GM21526 (cell line): ENCODE results near the gene PTGER4.

ENCODE experiments used
- ATAC-seq: cut with Tn5 transposase; IDR thresholded peaks from one replicate; pipeline ENCODE4 v1.9.1; 2021; ENCODE audit warnings: moderate library complexity; ENCODE audit not compliant: unreplicated experiment, low FRiP score

PTGER4 gene

DNA sequence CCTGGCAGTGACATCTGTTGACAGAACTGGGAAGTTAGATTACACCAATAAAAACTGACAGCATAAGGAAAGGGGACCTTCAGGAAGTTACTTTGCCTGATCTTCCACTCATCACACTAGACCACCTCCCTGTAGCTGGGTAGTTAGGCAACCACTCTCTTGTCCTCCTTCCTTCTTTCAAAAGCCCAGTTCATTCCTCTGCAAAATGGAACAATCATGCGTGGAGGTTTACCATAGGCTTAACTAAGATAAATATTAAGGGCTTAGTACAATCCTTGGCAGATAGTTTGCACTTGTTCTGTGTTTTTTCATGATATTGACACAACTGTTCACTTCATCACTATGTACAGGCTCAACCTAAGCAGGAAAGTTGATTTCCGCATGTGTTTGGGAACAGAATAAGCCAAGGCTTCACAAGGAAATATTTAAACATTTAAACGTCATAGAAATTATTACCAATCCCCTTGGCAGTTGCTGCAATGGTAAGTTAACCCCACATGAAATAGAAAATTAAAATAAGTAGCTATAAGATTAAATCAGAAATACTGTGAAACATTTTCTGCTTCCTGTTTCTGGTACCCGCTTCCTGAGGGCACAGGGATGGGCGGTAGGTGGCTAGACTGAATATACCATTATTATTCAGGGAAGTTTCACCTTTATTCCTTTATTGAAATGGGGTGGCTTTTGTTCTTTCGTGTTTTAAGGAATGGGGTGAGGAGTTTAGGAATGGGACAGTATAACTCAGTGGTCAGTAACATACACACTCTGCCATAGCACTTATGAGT is 9.9 kb upstream of the PTGER4 start:
- ATAC-seq = no peak

DNA sequence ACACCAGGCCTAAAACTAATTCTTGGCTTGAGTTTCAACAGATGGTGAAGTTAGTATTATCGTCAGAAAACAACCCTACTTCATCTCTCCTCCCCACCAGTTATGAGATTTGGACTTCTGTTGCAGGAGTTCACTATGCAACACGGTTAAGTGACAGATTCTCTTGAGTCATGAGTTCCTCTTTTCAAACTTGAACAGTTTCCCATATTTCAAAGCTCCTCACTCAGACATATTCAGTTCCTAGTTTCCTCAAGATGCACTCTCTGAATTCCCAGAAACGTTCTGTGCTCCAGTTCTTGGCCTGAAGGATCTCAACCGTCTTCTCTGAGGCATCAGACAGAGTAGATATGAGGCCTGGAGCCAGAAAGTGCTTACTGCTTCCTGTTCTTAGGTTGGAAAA is 7.3 kb upstream of the PTGER4 start:
- no peak for ATAC-seq

DNA sequence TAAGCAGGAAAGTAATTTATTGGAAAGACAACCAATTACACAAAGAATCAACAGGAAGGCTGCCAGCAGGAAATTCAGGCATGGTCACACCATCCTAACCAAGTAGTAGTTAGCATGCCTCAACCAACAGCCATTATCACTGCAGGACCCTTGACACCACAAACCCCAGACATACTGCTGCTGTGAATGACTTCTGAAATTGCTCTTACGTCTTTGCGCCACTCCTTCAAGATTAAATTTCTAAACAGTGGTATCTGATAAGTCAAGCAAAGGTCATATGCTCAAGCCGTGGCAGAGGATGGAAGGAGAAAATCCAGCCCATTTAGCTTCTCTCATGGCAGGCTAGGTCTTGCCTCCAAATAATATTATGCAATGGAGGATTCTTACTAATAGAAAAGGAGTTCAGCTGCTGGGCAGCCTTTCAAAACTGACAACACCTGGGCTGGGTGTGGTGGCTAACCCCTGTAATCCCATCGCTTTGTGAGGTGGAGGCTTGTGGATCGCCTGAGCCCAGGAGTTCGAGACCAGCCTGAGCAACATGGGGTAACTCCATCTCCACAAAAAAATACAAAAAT is 5.0 kb upstream of the PTGER4 start:
- no peak for ATAC-seq

DNA sequence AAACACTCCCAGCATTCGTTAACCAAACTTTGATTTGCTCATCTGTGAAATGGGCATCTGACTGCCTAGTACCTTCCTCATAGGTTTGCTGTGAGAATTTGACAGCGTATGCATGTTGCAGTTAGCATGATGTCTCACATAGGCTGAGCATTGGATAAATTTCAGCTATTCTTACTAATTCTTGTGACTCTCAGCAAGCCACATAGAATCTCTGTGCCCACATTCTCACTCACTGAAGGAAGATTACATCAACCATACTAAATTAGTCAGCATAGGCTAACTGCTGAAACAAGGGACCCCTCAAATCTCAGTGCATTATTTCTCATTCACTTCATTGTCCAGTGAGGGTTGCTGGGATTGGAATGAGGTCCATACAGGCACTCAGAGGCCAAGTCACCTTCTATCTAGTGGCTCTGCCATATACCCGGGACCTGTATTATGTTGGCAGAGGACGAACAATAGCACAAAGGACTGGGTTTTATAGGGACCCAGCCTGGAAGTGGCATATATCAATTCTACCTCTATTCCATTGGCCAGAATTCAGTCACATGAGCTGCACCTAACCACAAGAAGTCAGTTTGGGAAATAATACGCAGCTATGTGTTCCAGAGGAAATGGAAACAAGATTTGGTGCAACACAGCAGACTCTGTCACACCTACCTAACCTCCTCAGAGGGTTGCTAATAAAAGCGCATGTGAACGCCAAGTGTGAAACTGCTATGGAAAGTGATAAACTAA is 4.2 kb upstream of the PTGER4 start:
- ATAC-seq = no peak

DNA sequence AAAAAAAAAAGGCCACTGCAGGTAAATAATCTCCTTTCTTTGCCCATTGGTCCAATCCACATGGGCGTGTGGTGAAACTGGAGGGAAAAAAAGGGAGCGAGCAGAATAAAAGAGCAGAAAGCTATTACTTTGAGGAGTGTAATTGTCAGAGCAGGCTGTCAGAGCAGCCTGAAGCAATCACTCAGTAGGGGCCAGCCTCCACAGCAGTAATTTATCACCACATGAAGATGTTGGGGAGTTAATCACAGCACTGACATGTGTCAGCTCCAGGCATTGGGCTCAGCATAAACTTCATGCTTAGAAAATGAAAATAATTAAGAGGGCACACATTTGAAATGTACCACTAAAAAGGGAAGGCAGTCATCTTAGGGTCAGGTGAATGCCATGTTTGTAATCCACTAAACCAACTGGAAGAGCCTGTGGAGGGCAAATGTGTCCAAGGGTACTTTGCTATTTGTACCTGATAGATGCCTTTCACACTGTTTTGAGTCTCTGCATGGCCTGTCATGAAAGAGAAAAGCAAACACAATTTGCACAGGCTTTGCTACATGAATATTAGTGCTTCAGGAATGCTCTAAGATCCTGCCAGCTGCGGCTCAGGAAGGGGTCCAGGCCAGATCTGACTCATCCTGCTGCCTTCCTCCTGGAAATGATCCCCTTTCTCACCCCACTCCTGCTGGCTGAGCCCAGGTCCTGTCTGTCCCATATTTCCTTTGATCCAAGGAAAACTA is 2.9 kb upstream of the PTGER4 start:
- ATAC-seq = no peak

DNA sequence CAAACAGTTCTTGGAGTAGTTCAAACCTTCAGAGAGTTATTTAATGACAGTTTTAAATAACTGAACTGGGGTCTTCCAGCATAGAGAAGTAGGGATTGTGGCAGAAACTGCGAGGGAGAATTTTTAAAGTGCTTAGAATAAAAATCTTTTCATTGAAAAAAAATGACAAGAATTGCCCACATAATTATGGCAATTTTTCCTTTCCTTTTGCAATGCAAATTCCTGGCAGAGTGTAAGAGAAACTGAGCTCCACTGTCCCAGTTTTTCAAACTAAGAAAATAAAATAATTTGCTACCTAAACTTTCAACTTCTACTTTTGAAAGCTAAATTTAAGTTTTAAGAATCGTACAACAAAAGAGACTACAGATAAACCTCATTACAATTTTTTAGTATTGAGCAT is 2.3 kb upstream of the PTGER4 start:
- ATAC-seq = no peak

DNA sequence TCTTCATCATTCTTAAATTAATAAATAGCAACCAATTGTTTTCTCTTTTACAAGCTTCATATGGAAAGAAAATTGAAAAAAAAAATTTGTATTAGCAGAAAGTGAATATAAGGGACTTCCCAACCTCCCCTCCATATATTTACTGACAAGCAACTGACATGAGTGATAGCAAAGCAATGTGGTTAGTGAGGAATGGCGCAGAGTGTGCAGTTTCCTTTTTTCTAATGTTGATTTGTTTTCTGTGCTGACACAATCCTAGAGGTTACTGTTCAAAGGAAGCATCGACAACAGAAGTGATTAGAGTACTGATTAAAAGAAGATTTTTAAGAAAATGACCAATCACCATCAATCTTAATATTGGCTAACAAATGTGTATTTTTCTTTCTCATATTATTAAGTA is 1.7 kb upstream of the PTGER4 start:
- ATAC-seq = no peak

DNA sequence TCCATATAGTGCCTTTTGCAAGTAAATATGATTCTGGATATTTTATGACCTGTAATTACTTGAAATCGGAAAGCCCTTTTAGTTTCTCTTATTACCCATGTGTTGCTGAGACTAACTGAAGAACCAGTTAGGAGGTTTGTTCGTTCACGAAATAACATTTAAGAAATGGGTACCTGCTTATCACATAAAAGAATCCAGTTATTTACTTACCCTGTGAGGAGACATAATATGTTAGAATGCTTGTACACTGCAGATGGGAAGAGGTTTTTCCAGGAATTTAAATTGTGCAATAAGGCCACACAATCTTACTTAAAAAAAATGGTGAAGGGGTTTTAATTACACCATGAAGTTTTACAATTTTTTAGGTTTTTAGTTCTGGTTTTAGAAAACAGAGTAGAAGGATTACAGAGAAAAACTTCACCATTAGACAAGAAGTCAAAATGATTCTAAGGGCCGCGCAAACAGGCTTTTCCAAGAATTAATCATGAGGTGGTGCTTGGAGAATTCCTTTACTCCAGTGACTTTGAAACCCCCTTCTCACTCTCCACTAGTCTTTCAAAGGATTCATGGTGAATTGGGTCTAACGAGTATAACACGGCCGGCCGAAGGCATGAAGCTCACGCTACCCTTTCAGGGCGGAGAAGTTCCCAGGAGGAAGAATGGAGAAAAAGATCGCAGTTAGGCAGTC is 1.1 kb upstream of the PTGER4 start:
- ATAC-seq = no peak

DNA sequence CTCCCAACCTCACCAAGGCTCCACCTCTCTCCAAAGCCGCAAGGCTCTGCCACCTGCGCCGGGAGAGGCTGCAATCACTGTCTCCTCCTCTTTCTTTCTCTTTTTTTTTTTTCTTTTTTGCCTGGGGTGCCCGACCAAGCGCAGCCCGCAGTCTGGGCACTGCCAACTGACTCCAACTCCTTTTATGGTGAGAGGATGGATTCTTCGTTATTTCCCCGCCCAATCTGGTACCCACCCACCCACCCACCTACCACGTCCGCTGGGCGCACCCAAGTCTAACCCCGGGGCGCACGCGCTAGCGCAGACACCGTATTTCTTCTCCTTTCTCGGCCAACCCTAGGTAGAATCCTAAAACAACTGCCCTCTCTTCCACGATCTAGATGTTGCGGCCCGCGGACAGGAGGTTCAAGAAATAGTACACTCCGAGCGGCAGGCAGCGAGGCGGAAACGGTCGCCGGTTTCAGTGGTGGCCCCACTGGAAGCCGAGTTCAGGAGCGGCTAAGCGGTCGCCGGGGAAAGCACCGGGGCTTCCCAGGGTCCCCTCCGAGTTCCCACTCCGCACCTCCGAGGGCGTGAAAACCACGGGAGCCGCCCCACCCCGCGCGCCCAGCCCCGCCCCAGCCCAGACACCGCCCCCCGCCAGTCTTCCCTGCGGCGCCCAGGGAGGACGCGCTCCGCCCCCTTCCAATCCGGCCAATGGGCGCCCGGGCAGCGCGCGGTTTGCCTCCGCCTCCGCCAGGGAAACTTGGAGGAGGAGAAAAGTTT is 385 bp upstream of the PTGER4 start:
- ATAC-seq = peak; percentile 78

DNA sequence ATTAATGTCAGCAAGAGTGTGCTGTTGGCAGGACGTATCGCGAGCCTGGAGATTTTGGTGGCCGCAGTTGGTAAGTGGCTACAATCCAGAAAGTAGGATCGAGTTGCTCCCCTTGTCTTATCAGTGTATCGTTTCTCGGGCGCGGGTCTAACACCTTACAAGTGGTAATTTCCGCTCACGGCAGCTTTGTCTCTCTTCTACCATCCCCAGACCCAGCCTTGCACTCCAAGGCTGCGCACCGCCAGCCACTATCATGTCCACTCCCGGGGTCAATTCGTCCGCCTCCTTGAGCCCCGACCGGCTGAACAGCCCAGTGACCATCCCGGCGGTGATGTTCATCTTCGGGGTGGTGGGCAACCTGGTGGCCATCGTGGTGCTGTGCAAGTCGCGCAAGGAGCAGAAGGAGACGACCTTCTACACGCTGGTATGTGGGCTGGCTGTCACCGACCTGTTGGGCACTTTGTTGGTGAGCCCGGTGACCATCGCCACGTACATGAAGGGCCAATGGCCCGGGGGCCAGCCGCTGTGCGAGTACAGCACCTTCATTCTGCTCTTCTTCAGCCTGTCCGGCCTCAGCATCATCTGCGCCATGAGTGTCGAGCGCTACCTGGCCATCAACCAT is 1.1 kb downstream of the PTGER4 start:
- no peak for ATAC-seq

DNA sequence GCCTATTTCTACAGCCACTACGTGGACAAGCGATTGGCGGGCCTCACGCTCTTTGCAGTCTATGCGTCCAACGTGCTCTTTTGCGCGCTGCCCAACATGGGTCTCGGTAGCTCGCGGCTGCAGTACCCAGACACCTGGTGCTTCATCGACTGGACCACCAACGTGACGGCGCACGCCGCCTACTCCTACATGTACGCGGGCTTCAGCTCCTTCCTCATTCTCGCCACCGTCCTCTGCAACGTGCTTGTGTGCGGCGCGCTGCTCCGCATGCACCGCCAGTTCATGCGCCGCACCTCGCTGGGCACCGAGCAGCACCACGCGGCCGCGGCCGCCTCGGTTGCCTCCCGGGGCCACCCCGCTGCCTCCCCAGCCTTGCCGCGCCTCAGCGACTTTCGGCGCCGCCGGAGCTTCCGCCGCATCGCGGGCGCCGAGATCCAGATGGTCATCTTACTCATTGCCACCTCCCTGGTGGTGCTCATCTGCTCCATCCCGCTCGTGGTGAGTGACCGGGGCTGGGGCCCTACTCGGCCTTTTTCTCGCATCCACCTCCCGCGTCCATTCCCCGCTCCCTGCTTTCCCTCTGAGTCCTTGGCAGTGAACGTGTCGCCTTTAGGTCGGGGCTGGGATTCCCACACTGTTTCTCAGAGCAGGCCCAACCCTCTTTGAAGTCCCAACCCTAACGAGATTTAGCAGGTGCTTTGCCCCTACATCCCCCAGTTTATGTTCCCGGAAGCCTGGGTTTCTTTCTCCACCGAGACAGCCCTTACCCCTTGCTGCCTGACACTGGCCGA is 1.8 kb downstream of the PTGER4 start:
- ATAC-seq = peak; percentile 27

DNA sequence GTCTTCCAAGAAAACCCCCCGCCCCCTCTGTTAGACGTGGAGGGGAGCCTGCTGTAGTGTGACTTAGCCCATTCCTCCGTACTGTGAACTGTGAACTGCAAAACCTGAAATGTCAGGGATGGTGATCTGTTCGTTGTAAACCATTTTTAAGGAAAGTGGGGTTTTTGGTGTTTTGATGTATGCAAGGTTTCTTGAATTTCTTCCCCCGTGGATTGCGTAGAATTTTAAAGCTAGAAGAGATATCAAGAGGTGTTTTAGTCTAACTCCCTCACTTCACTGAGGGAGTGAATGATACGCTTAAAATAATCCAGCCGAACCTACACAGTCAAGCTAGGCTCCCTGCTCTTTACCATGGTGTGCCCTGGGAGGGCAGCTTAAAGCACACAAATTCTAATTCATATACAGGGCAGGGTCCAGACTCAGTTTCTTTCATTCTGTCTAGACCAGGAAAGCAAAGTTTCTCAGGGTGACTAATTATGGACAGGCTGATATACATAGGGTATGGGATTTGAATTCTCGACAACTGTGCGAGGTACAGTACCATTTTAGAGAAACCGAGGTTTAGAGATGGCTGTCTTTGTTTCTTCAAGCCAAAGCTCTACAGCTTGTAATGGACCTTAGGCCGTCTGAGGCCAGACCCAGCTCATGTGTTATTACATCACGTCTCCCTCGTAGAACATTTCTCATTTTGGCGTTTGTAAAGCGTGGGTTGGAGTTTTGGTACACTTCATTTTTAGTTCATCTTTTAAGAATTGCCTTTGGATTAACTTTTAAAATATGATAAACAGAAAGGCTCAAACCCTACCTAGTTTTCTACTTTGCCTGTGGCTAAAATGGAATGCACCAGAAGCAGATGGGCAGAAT is 2.7 kb downstream of the PTGER4 start:
- ATAC-seq = no peak

DNA sequence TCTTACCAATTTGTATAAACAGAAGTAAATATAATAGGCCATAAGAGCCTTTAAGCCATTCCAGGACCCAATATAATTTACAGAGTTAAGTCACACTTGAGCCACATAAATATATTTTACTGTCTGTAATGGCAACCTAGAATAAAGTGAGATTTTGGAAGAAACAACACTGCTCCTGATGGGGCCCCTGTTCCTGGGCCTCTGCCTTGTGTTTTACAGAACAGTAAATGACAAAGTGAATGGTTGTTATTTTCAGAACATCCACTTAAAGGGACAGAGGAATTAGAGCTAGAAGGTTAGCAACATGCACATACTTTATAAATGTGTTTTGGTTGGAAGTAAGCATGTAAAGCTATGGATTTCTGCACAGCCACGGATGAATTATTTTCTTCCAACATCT is 3.6 kb downstream of the PTGER4 start:
- ATAC-seq = no peak

DNA sequence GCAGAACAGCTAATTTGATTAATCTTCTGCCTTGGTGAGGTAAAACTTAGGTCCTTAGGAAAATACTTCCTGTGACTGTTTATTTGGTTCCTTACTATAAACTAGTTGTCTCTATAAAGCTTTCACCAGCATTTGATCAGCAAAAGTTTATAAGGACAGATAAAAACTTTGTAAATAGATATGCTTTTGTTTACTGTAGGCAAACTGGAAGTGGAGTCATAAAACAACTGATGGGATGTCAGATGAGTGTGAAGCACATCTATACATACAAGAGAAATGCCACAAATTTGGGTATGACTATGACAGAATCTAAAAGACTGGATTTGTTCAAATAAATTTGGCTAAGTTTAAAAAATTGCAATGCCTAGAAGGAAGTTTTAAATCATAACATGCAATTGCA is 5.5 kb downstream of the PTGER4 start:
- no peak for ATAC-seq

DNA sequence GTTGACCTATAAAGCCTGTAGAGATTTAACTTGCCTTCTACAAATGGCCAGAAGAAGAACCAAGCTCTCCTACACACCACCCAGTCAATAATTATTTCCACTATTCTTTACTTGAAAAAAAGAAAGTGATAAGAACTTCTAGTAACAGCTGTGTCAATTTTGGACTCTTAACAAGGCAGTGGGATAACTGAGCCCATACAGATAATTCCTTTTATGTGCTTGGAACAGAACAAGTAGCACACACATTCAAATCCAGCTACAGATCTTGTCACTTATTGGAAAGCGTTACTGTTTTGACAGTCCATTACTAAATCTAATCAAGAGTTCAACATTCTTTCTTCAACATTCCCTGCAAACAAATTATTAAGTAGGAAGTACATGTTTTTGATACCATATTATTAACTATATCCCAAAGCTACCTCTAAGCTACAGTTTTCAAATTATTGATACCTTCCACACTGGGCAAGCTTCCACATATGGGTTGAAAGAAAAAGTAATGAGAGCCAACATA is 6.3 kb downstream of the PTGER4 start:
- ATAC-seq = no peak

DNA sequence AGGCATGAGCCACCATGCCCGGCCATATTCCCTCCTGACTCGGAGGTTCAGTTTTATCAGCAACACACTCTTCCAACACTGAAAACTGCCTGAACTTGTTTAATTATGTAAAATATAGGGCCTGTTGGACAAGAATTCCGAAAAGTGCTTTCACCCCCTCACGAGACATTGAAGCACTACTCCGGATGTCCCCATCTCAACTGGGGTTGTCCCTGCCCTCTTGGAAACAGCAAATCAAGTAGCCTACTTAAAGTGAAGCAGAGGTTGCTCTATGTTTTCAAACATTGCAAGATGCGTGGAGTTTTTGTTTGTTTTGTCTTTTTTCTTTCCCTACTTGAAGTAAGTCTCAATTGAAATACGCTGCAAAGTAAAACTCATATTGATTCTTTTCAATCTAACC is 7.6 kb downstream of the PTGER4 start:
- ATAC-seq = no peak

DNA sequence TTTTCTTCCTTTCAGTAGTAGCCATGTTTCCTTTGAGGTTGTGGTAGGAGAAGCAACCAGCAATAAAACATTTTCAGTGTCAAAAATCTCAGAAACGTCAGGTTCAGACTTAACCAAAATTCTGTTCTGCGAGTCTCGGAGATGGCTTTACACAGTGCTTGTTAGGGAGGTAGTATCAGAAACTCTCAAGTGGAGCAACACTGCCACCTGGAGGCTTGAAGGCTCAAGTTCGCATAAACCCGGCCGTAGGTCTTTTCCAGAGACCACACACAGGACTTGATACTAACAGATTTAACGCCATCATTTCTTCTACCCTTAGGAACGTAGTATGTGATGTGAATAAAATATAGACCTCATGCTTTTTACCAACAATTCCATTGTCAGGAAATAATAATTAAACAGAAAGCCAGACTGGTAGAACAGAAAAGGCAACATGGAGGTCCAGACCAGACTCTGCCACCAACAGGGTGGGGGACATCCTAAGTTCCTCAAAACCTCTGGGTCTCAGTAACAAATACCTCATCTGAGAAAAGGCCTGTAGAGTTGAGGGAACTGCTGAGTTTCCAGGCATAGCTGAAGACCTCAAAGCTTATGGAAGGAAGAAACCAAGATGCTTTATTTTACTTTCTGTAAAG is 8.5 kb downstream of the PTGER4 start:
- ATAC-seq = peak; percentile 92
